Activated CD4-positive, alpha-beta T cell treated with anti-CD3 and anti-CD28 coated beads for 36 hours (primary cell): Measurements from ENCODE around the gene TGM5. TPM values are rescaled to one million over a fixed set of nuclear protein-coding genes. Genes with fewer than 3 reads are reported as not detected.
"Not testable (repeated sequence)": the region's sequence is repeated elsewhere in the genome, so short reads cannot be mapped to it uniquely, and the experiment has no call there.

Source experiments
- ATAC-seq: fragments of 200-7000 bp; cut with Tn5 transposase; one replicate; pipeline ENCODE4 v1.10.0; 2021; ENCODE audit warnings: mild to moderate bottlenecking, moderate library complexity
- CTCF ChIA-PET: fragments of 350-600 bp; sonication (Branson Sonifier 250); formaldehyde crosslinking; loops from one replicate; lab custom pipeline; 2021; ENCODE audit warnings: antibody characterized with exemption; lab: Charles Lee
- POLR2A ChIA-PET: fragments of 350-600 bp; sonication (Branson Sonifier 250); formaldehyde crosslinking; loops from one replicate; lab custom pipeline; 2021; ENCODE audit warnings: antibody characterized with exemption, inconsistent platforms; lab: Charles Lee
- DNase-seq: peaks from one replicate; pipeline ENCODE4 v3.0.0-alpha.2; 2020
- H3K27ac Mint-ChIP-seq: one replicate; pipeline ENCODE4 v1.8.0; 2021; ENCODE audit warnings: mixed read lengths
- H3K27me3 Mint-ChIP-seq: one replicate; pipeline ENCODE4 v1.8.0; 2021; ENCODE audit warnings: mixed read lengths
- H3K36me3 Mint-ChIP-seq: one replicate; pipeline ENCODE4 v1.8.0; 2021; ENCODE audit warnings: low read depth, mixed read lengths
- H3K4me1 Mint-ChIP-seq: one replicate; pipeline ENCODE4 v1.8.0; 2021; ENCODE audit warnings: mixed read lengths
- H3K4me3 Mint-ChIP-seq: one replicate; pipeline ENCODE4 v1.8.0; 2021; ENCODE audit warnings: mild to moderate bottlenecking, moderate library complexity, mixed read lengths
- H3K9me3 Mint-ChIP-seq: one replicate; pipeline ENCODE4 v1.8.0; 2021; ENCODE audit warnings: low read depth, mixed read lengths
- intact Hi-C, 2 experiments: fragments of 100-400 bp; cut with DNase I in 1 of 2; cut with micrococcal nuclease in 1 of 2; formaldehyde crosslinking; loops; one replicate each; pipeline versions ENCODE4 v1.14.2 to v1.15.1; 2022 to 2024; cut with DNase I, micrococcal nuclease
- total RNA-seq, 2 experiments: library from RNA; stranded (reverse); gene quantifications; one replicate each; pipeline ENCODE4 v1.2.3, GENCODE V29; 2021

Gene TGM5
- total RNA-seq, 2 experiments from 2014 or later = not detected

- Mint-ChIP-seq H3K27ac (no peak overlapping the region), H3K4me1 (peaks cover 8% of the 10 kb centered on the region), H3K27me3 (peaks cover 6% of the 10 kb centered on the region), H3K36me3 (no peaks in the 10 kb centered on the region), H3K9me3 (no peaks in the 10 kb centered on the region), H3K4me3 (no peak overlapping the region)
- CTCF ChIA-PET = interaction anchor here (0.6 to 5.2 kb wide), 21 partner anchors 9 to 233 kb away, joined by 3 to 118 read pairs (median 6); partner anchors contain the start of gene CCNDBP1
- DNase-seq (no peak), ATAC-seq (no peak)
- intact Hi-C loops = loop anchor here in 1 of 2 experiments (5.0 kb wide), 1 partner anchor 41 kb away; the partner anchor contains the start of gene TGM5
- POLR2A ChIA-PET = no interaction called here
Measured at GRCh38 chr15:43226436-43227305, 40.1 kb downstream of the TGM5 start.

DNA sequence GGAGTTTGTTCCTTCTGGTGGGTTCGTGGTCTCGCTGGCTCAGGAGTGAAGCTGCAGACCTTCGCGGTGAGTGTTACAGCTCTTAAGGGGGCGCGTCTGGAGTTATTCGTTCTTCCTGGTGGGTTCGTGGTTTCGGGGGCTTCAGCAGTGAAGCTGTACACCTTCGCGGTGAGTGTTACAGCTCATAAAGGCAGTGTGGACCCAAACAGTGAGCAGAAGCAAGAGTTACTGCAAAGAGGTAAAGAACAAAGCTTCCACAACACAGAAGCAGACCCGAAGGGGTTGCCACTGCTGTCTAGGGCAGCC lies 40.8 kb downstream of the TGM5 start:
- ATAC-seq, H3K27ac Mint-ChIP-seq, H3K36me3 Mint-ChIP-seq, DNase-seq, H3K27me3 Mint-ChIP-seq, H3K9me3 Mint-ChIP-seq, H3K4me1 Mint-ChIP-seq, H3K4me3 Mint-ChIP-seq: not testable (repeated sequence)
- ChIA-PET POLR2A (interaction anchor here (1.0 kb wide), 1 partner anchor 60 kb away, joined by 3 read pairs; no protein-coding TSS in a partner anchor), CTCF (interaction anchor here (0.6 to 2.7 kb wide), 37 partner anchors 10 to 1217 kb away, joined by 3 to 118 read pairs (median 4); partner anchors contain the start of gene CCNDBP1)
- intact Hi-C loops = loop anchor here (1.0 to 5.0 kb wide), 2 partner anchors 41 to 59 kb away; partner anchors contain the start of gene TGM5 (in 1 of the 2)

DNA sequence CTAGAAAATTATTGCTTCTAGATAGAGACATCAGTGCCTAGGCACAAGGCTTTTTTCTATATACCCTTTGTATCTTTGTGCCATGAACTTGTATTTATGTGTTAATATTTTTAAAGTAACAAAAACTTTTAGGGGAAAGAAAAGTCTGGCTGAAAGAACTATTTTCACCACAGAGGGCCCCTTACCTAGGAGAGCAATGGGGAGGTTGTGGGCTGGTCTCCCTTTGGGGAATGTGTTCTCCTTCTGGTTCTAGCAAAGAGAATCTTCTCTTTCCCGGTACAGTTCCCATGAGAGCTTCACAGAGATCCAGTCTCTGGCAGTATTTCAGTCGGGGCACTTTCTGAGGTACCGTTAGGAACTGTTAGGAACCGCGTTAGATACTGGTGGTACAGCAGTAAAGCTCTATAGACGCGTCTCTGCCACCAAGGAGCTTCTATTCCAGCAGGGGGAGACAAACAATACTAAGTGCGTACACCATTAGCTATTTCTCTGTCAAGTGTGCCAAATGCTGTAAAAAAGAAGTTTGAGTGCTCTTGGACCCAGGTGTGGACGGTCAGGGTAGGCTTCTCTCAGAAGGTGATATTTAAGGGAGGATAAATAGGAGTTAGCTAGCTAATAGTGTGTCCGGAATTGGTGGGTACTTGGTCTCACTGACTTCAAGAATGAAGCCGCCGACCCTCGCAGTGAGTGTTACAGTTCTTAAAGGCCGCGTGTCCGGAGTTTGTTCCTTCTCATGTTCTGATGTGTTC lies 41.4 kb downstream of the TGM5 start:
- ChIA-PET POLR2A (interaction anchor here (0.6 to 1.0 kb wide), 2 partner anchors 42 to 60 kb away, joined by 3 read pairs; no protein-coding TSS in a partner anchor), CTCF (interaction anchor here (0.6 to 2.7 kb wide), 42 partner anchors 8 to 1217 kb away, joined by 3 to 118 read pairs (median 4); partner anchors contain the start of gene CCNDBP1)
- intact Hi-C loops = loop anchor here (1.0 to 5.0 kb wide), 2 partner anchors 42 to 60 kb away; partner anchors contain the start of gene TGM5 (in 1 of the 2)
- Mint-ChIP-seq H3K4me3 (no peak overlapping the region), H3K27me3 (peaks cover 6% of the 10 kb centered on the region), H3K4me1 (peaks cover 8% of the 10 kb centered on the region), H3K36me3 (no peaks in the 10 kb centered on the region), H3K9me3 (no peaks in the 10 kb centered on the region), H3K27ac (no peak overlapping the region)
- DNase-seq = peak; percentile 57
- ATAC-seq = peak; percentile 90

- ChIA-PET CTCF (interaction anchor here (0.7 to 2.7 kb wide), 2 partner anchors 64 to 1651 kb away, joined by 3 to 22 read pairs; no protein-coding TSS in a partner anchor), POLR2A (no interaction called here)
- Mint-ChIP-seq H3K27ac (no peak overlapping the region), H3K36me3 (no peaks in the 10 kb centered on the region), H3K4me3 (no peak overlapping the region), H3K4me1 (peaks cover 8% of the 10 kb centered on the region), H3K9me3 (no peaks in the 10 kb centered on the region), H3K27me3 (peaks cover 9% of the 10 kb centered on the region)
- DNase-seq (no peak), ATAC-seq (no peak)
- intact Hi-C loops = no loop called here
Measured at GRCh38 chr15:43221422-43221821, 45.3 kb downstream of the TGM5 start.

- H3K9me3 Mint-ChIP-seq = no peaks in the 10 kb centered on the region
- peaks cover 8% of the 10 kb centered on the region for H3K27me3 Mint-ChIP-seq
- DNase-seq (no peak), ATAC-seq (no peak)
- peaks cover 7% of the 10 kb centered on the region for H3K4me1 Mint-ChIP-seq
- H3K36me3 Mint-ChIP-seq = no peaks in the 10 kb centered on the region
- intact Hi-C loops = no loop called here
- no peak within 1 kb of the TSS for H3K4me3 Mint-ChIP-seq
- ChIA-PET POLR2A (no interaction called here), CTCF (interaction anchor here (2.7 kb wide), 1 partner anchor 64 kb away, joined by 22 read pairs; no protein-coding TSS in a partner anchor)
- H3K27ac Mint-ChIP-seq = no peak within 1 kb of the TSS
Measured at GRCh38 chr15:43220991-43221403, 45.7 kb downstream of the TGM5 start, which contains the start of gene EPB42. Gene EPB42, minus strand, starts transcription at chr15:43221018. Its CDS starts 193 bp downstream, at chr15:43220825.

GRCh38 chr15:43219929-43220928 lies 46.5 kb downstream of the TGM5 start:
- Mint-ChIP-seq H3K27ac (no peak overlapping the region), H3K27me3 (peaks cover 3% of the 10 kb centered on the region), H3K9me3 (no peaks in the 10 kb centered on the region), H3K4me3 (no peak overlapping the region), H3K36me3 (no peaks in the 10 kb centered on the region), H3K4me1 (no peaks in the 10 kb centered on the region)
- POLR2A ChIA-PET = no interaction called here
- CTCF ChIA-PET = interaction anchor here (0.7 to 1.7 kb wide), 2 partner anchors 65 kb away, joined by 3 to 6 read pairs; no protein-coding TSS in a partner anchor
- ATAC-seq = no peak
- DNase-seq = no peak
- intact Hi-C loops = no loop called here

GRCh38 chr15:43218908-43219706 lies 47.6 kb downstream of the TGM5 start:
- ChIA-PET POLR2A (no interaction called here), CTCF (interaction anchor here (0.6 to 1.7 kb wide), 2 partner anchors 15 to 66 kb away, joined by 4 to 6 read pairs; no protein-coding TSS in a partner anchor)
- peak; percentile 63 for ATAC-seq

GRCh38 chr15:43215961-43216360 lies 50.8 kb downstream of the TGM5 start:
- POLR2A ChIA-PET = no interaction called here

More at GRCh38 chr15:43218908-43219706, 47.6 kb downstream of the TGM5 start:
- peaks cover 3% of the 10 kb centered on the region for H3K27me3 Mint-ChIP-seq
- intact Hi-C loops = no loop called here
- peak; percentile 53 for DNase-seq
- H3K4me1 Mint-ChIP-seq = no peaks in the 10 kb centered on the region
- H3K36me3 Mint-ChIP-seq = no peaks in the 10 kb centered on the region
- no peak overlapping the region for H3K4me3 Mint-ChIP-seq
- no peaks in the 10 kb centered on the region for H3K9me3 Mint-ChIP-seq
- H3K27ac Mint-ChIP-seq = no peak overlapping the region

GRCh38 chr15:43214592-43215295 lies 52.0 kb downstream of the TGM5 start:
- CTCF ChIA-PET = interaction anchor here (0.6 to 2.7 kb wide), 4 partner anchors 10 to 410 kb away, joined by 3 to 14 read pairs (median 5); no protein-coding TSS in a partner anchor

More at GRCh38 chr15:43215961-43216360, 50.8 kb downstream of the TGM5 start:
- H3K4me1 Mint-ChIP-seq = no peaks in the 10 kb centered on the region
- peaks cover 3% of the 10 kb centered on the region for H3K27me3 Mint-ChIP-seq
- H3K9me3 Mint-ChIP-seq = no peaks in the 10 kb centered on the region
- DNase-seq (no peak), ATAC-seq (no peak)
- H3K4me3 Mint-ChIP-seq = no peak overlapping the region
- CTCF ChIA-PET = interaction anchor here (1.8 to 2.7 kb wide), 3 partner anchors 10 to 70 kb away, joined by 6 to 14 read pairs (median 13); no protein-coding TSS in a partner anchor
- no peaks in the 10 kb centered on the region for H3K36me3 Mint-ChIP-seq
- no peak overlapping the region for H3K27ac Mint-ChIP-seq
- intact Hi-C loops = no loop called here

More at GRCh38 chr15:43214592-43215295, 52.0 kb downstream of the TGM5 start:
- intact Hi-C loops = no loop called here
- Mint-ChIP-seq H3K27me3 (no peaks in the 10 kb centered on the region), H3K9me3 (no peaks in the 10 kb centered on the region), H3K4me1 (no peaks in the 10 kb centered on the region), H3K27ac (no peak overlapping the region), H3K36me3 (no peaks in the 10 kb centered on the region), H3K4me3 (no peak overlapping the region)
- POLR2A ChIA-PET = no interaction called here
- DNase-seq = no peak
- ATAC-seq = no peak
